OCI-LY1 (cell line): ENCODE data around the gene CNTNAP2.

Experiments used
- H2AFZ ChIP-seq: fragments of 200-600 bp; sonication (generic), shearing (Covaris generic); 2 replicates; pipeline ENCODE4 v1.6.0; 2014; ENCODE audit warnings: antibody characterized with exemption, mild to moderate bottlenecking, low read length
- H3F3A ChIP-seq: fragments of 200-600 bp; sonication (generic), shearing (Covaris generic); 2 replicates; pipeline ENCODE4 v1.6.0; 2014; ENCODE audit warnings: mild to moderate bottlenecking, antibody characterized with exemption, low read length, moderate library complexity; ENCODE audit not compliant: insufficient read depth
- H3K27ac ChIP-seq: fragments of 200-600 bp; sonication (generic); 2 replicates; pipeline ENCODE4 v1.5.1; 2014; ENCODE audit warnings: low read length, mixed run types, mild to moderate bottlenecking, low read depth; ENCODE audit not compliant: poor library complexity, severe bottlenecking
- H3K27me3 ChIP-seq: fragments of 200-600 bp; sonication (generic); 2 replicates; pipeline ENCODE4 v1.6.0; 2014; ENCODE audit warnings: antibody characterized with exemption, mild to moderate bottlenecking, low read length, moderate library complexity; ENCODE audit not compliant: insufficient read depth
- H3K36me3 ChIP-seq: fragments of 200-600 bp; sonication (generic); 2 replicates; pipeline ENCODE4 v1.6.1; 2014; ENCODE audit warnings: mild to moderate bottlenecking, antibody characterized with exemption, low read length, moderate library complexity, mixed read lengths; ENCODE audit not compliant: insufficient read depth
- H3K4me1 ChIP-seq: fragments of 200-600 bp; sonication (generic); 2 replicates; pipeline ENCODE4 v1.5.1; 2014; ENCODE audit warnings: mild to moderate bottlenecking, low read length, moderate library complexity; ENCODE audit not compliant: insufficient read depth, severe bottlenecking
- H3K4me2 ChIP-seq: fragments of 200-600 bp; sonication (generic), shearing (Covaris generic); 2 replicates; pipeline ENCODE4 v1.6.1; 2014; ENCODE audit warnings: low read length
- H3K4me3 ChIP-seq: fragments of 200-600 bp; sonication (generic); 2 replicates; pipeline ENCODE4 v1.5.1; 2014; ENCODE audit warnings: low read length, low read depth, mild to moderate bottlenecking, mixed read lengths; ENCODE audit not compliant: poor library complexity, severe bottlenecking
- H3K79me2 ChIP-seq: fragments of 200-600 bp; shearing (Covaris generic); 2 replicates; pipeline ENCODE4 v1.6.1; 2016; ENCODE audit warnings: mixed run types, low read length, mixed read lengths; ENCODE audit not compliant: insufficient read depth
- H3K9ac ChIP-seq: fragments of 200-600 bp; sonication (generic), shearing (Covaris generic); 2 replicates; pipeline ENCODE4 v1.6.1; 2014; ENCODE audit warnings: mild to moderate bottlenecking, low read length, mixed read lengths
- H3K9me2 ChIP-seq: fragments of 200-600 bp; sonication (generic), shearing (Covaris generic); 2 replicates; pipeline ENCODE4 v1.6.1; 2014; ENCODE audit warnings: low read depth, mild to moderate bottlenecking, low read length, mixed read lengths
- H3K9me3 ChIP-seq: fragments of 200-600 bp; shearing (Covaris generic); 2 replicates; pipeline ENCODE4 v1.6.1; 2014; ENCODE audit warnings: low read length, mixed read lengths
- H4K20me1 ChIP-seq: fragments of 200-600 bp; sonication (generic), shearing (Covaris generic); 2 replicates; pipeline ENCODE4 v1.6.0; 2016; ENCODE audit warnings: mild to moderate bottlenecking, low read length; ENCODE audit not compliant: insufficient read depth
- EZH2 ChIP-seq: fragments of 200-600 bp; sonication (generic), shearing (Covaris generic); IDR thresholded peaks from 2 replicates; pipeline ENCODE4 v1.8.0; 2017; ENCODE audit warnings: borderline replicate concordance, mixed run types, mild to moderate bottlenecking, antibody characterized with exemption, low read length, moderate library complexity, mixed read lengths
- TF ChIP-seq, protein P1 (sequence below): fragments of 200-600 bp; sonication (generic), shearing (Covaris generic); IDR thresholded peaks from 2 replicates; pipeline ENCODE4 v1.5.1; 2017; ENCODE audit warnings: mild to moderate bottlenecking, antibody characterized with exemption, low read length, moderate library complexity, mixed read lengths

CNTNAP2 gene

GRCh38 chr7:147681530-147681929 lies 1564.9 kb downstream of the CNTNAP2 start:
- no peaks in the 10 kb centered on the region for H4K20me1 ChIP-seq
- no peaks in the 10 kb centered on the region for H3F3A ChIP-seq
- H3K79me2 ChIP-seq, result no peaks in the 10 kb centered on the region
- H3K27ac ChIP-seq, result no peak overlapping the region
- TF ChIP-seq, protein P1, sequence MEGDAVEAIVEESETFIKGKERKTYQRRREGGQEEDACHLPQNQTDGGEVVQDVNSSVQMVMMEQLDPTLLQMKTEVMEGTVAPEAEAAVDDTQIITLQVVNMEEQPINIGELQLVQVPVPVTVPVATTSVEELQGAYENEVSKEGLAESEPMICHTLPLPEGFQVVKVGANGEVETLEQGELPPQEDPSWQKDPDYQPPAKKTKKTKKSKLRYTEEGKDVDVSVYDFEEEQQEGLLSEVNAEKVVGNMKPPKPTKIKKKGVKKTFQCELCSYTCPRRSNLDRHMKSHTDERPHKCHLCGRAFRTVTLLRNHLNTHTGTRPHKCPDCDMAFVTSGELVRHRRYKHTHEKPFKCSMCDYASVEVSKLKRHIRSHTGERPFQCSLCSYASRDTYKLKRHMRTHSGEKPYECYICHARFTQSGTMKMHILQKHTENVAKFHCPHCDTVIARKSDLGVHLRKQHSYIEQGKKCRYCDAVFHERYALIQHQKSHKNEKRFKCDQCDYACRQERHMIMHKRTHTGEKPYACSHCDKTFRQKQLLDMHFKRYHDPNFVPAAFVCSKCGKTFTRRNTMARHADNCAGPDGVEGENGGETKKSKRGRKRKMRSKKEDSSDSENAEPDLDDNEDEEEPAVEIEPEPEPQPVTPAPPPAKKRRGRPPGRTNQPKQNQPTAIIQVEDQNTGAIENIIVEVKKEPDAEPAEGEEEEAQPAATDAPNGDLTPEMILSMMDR, result no peak
- no peak for TF ChIP-seq EZH2
- no peak overlapping the region for H3K9ac ChIP-seq
- no peaks in the 10 kb centered on the region for H3K9me2 ChIP-seq
- H3K4me1 ChIP-seq, result no peaks in the 10 kb centered on the region
- H2AFZ ChIP-seq, result no peak overlapping the region
- no peak overlapping the region for H3K4me3 ChIP-seq
- H3K36me3 ChIP-seq, result no peaks in the 10 kb centered on the region
- no peaks in the 10 kb centered on the region for H3K27me3 ChIP-seq
- H3K9me3 ChIP-seq, result no peaks in the 10 kb centered on the region
- H3K4me2 ChIP-seq, result no peak overlapping the region

DNA sequence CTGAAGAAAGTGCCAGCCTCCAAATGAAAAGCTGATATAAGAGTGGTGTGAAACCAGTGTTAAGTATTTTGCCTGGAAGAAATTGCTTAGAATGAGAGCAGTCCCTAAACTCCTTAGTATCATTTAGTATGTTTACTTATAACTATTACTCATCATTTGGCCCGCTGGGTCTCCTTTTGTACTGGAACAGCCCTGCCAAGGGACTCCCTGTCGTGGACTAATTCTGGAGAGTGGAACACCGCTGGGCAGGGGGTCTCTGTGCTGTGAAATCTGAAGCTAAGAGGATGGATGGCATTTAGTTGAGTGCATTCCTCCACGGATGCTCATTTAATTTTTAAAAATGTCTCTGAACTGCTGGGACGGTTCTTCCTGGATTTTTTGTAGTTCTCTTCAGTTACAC lies 1584.1 kb downstream of the CNTNAP2 start:
- H3K4me3 ChIP-seq, result no peak overlapping the region
- H3K36me3 ChIP-seq, result no peaks in the 10 kb centered on the region
- H4K20me1 ChIP-seq, result no peaks in the 10 kb centered on the region
- TF ChIP-seq, protein P1, result no peak
- TF ChIP-seq EZH2, result no peak
- no peak overlapping the region for H3K4me2 ChIP-seq
- no peaks in the 10 kb centered on the region for H3K27me3 ChIP-seq
- no peaks in the 10 kb centered on the region for H3K4me1 ChIP-seq
- H3K9ac ChIP-seq, result no peak overlapping the region
- no peak overlapping the region for H3K27ac ChIP-seq
- no peaks in the 10 kb centered on the region for H3F3A ChIP-seq
- no peaks in the 10 kb centered on the region for H3K79me2 ChIP-seq
- H2AFZ ChIP-seq, result no peak overlapping the region
- H3K9me3 ChIP-seq, result no peaks in the 10 kb centered on the region
- no peaks in the 10 kb centered on the region for H3K9me2 ChIP-seq

GRCh38 chr7:147707926-147708325 lies 1591.3 kb downstream of the CNTNAP2 start:
- no peaks in the 10 kb centered on the region for H3K9me2 ChIP-seq
- H3K9me3 ChIP-seq, result 0 out of 2 replicates have a peak, but pooled peaks cover 2% of the 10 kb centered on the region
- no peak overlapping the region for H3K9ac ChIP-seq
- no peaks in the 10 kb centered on the region for H3K79me2 ChIP-seq
- no peak overlapping the region for H3K27ac ChIP-seq
- TF ChIP-seq EZH2, result no peak
- TF ChIP-seq, protein P1, result no peak
- H3K36me3 ChIP-seq, result no peaks in the 10 kb centered on the region
- H3K27me3 ChIP-seq, result no peaks in the 10 kb centered on the region
- H3K4me1 ChIP-seq, result no peaks in the 10 kb centered on the region
- no peak overlapping the region for H3K4me3 ChIP-seq
- no peak overlapping the region for H3K4me2 ChIP-seq
- H4K20me1 ChIP-seq, result no peaks in the 10 kb centered on the region
- H2AFZ ChIP-seq, result no peak overlapping the region
- no peaks in the 10 kb centered on the region for H3F3A ChIP-seq
